Measurements from ENCODE around the gene METRN.

DNA sequence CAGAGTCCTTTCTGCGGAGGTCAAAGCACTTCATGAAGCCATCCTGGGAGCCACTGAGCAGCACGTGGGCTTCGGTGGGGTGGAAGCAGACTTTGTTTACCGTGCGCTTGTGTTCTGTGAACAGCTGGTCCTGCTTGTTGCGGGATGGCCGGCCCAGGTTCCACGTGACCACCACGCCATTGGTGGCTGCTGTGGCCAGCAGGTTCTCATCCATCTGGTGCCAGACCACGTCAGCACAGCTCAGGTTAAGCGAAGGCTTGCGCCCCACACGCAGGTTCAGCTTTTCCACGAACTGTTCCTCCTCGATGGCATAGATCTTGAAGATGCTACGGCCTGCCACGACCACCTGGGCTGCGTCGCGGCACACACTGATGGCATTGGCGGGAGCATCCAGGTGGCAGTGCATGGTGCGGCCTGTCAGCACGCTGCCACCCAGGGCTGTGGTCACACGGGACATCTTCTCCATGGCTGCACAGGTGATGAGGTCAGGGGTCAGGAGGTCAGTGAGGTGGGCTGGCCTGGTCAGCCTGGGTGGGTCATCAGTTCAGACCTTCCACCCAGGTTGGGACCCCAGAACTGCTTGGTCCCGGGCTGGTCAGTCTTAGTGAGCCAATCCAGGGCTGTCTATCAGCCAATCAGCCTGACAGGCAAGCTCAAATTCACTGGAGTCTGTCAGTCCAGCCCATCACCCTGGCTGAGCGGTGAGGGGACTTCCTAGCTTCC lies 25.6 kb upstream of the METRN start:
- TF ChIP-seq REST (tag by site-specific recombination; IDR thresholded peaks at IDR 0.05) (no peak), ZNF677 (tag by site-specific recombination; IDR thresholded peaks at IDR 0.05) (no peak), CTCF (tag by site-specific recombination; IDR thresholded peaks at IDR 0.05) (no peak), ZNF138 (tag by site-specific recombination; IDR thresholded peaks at IDR 0.05; ENCODE audit: borderline replicate concordance) (no peak), ZNF18 (tag by site-specific recombination; IDR thresholded peaks at IDR 0.05) (no peak), PBX3 (CRISPR knock-in tag; IDR thresholded peaks at IDR 0.05) (no peak), ZNF335 (tag by site-specific recombination; conservative IDR thresholded peaks at IDR 0.05) (no peak)
- TF ChIP-seq, protein P1, sequence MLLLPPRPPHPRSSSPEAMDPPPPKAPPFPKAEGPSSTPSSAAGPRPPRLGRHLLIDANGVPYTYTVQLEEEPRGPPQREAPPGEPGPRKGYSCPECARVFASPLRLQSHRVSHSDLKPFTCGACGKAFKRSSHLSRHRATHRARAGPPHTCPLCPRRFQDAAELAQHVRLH (tag by site-specific recombination; IDR thresholded peaks at IDR 0.05), result no peak
- TF ChIP-seq, protein P2, sequence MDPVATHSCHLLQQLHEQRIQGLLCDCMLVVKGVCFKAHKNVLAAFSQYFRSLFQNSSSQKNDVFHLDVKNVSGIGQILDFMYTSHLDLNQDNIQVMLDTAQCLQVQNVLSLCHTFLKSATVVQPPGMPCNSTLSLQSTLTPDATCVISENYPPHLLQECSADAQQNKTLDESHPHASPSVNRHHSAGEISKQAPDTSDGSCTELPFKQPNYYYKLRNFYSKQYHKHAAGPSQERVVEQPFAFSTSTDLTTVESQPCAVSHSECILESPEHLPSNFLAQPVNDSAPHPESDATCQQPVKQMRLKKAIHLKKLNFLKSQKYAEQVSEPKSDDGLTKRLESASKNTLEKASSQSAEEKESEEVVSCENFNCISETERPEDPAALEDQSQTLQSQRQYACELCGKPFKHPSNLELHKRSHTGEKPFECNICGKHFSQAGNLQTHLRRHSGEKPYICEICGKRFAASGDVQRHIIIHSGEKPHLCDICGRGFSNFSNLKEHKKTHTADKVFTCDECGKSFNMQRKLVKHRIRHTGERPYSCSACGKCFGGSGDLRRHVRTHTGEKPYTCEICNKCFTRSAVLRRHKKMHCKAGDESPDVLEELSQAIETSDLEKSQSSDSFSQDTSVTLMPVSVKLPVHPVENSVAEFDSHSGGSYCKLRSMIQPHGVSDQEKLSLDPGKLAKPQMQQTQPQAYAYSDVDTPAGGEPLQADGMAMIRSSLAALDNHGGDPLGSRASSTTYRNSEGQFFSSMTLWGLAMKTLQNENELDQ (tag by site-specific recombination; IDR thresholded peaks at IDR 0.05; ENCODE audit: low read depth), result no peak

Data from HEK293 (cell line).